Activated T-helper 1 cell treated with Interleukin-2 at 50 U/mL for 16 hours (primary cell): ENCODE results near the gene FERMT3.

Experiments
- DNase-seq: peaks from one replicate; pipeline ENCODE4 v3.0.0-alpha.2; 2020; ENCODE audit warnings: low read depth

The FERMT3 gene

DNA sequence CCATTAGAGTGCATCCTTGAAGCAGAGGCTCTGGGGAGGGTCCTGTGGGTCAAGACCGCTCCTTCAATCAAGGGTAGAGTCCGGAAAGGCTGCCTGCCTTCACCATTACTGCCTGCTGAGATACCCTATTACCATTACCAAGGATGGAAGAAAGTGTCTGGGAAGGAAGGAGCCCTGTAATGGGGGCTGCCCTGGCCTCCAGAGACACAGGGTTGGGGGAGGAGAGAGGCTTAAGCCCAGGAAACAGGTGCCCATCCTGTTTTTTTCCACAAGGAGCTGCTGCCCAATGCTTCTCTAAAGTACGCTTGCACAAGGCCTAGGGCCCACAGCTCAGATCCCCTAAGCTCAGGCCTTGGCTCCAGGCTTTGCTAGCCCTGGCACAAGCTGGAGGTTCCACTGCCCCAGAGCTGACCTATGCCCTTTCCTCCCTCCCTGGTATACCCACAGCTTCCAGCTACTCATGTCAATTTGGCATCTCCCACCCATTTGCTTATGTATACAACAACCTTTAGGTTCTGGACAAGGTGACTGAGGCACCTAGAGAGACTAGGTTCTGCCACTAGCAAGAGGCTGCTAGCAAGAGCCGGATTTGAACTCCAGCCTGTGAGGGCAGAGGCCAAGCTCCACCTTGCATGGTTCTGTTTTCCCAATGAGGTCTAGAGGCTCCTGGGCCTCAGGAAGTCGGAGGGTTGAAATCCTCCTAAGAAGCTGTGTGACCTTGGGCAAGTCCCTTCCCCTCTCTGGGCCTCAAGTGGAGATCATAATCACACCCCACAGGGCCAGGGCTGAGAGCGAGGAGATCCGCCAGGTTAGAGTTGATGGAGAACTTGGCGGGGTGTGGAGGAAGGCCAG lies 43.3 kb downstream of the FERMT3 start:
- no peak for DNase-seq

DNA sequence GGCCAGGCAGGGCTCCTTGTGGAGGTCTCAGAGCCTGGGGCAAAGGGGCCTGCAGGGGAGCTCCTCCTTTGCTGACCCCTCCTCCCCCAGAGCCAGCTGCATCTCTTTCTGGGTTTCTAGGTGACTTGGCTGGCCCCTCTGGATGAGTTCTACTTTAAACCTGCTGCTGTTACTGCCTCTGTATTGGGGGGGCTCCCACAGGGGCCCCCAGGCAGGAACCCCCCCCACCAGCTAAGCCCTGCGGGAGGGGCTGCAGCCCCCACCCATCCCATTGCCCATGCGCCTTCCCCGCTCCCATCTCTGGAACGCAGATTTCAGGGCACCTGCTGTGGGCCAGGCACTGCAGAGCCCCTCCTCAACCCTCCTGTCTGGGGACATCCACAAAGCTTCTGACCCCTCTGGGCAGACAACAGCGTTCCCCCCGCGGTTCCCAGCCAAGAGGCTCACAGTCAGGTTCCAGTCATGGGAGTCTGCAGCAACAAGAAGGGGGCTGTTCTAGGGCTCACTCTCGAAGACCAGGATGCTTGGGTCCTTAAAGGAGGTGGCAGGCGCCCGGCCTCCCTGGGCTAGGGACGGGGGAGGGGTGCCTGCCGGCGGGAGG lies 44.0 kb downstream of the FERMT3 start:
- DNase-seq, result no peak

DNA sequence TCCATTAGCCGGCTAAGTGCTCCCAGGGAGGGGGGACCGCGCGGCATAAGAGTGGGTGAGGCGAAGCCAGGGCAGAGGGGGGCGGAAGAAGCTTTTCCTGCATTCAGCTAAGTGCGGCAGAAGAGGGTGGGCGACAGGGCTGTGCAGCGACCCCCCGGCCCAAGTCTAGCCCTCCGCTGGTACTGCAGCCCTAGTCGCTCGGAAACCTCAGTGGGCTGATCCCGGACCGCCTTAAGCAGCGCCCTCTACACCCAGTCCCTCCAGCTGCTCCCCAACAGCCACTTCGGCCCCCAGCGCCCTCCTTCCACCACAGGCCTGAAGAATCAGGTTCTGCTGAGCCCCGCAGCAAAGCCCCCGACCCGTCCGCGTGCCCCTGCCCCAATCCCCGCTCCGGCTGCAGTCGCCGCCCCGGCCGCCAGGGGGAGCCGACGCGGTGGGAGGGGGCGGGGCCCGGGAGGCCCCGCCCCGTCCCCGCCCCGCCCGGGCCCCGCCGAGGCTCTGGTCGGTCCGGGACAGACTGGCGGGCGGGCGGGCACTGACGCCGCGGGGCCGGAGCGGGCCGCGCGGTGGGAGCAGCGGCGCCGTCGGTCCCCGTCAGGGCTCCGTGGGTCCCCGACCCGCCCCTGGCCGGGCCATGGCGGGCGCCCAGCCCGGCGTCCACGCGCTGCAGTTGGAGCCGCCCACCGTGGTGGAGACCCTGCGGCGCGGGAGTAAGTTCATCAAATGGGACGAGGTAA lies 44.7 kb downstream of the FERMT3 start, which contains the start of gene PLCB3:
PLCB3 (plus strand) TSS at position 515 of the 737 bp plus-strand sequence; CDS start at position 635, 120 bp downstream.
- DNase-seq, result peak; percentile 65

DNA sequence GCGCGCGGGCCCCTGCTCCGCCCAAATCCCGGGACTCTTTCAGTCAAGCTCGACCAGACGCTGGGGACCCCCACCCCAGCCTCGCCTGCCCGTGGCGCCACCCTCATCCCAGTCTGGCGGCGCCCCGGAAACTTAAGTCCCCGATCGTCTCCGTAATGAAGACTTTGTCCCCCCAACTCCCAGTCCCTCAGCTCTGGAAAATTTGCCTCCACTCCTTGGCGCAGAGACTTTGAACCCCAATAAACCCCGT lies 45.2 kb downstream of the FERMT3 start:
- DNase-seq, result no peak

DNA sequence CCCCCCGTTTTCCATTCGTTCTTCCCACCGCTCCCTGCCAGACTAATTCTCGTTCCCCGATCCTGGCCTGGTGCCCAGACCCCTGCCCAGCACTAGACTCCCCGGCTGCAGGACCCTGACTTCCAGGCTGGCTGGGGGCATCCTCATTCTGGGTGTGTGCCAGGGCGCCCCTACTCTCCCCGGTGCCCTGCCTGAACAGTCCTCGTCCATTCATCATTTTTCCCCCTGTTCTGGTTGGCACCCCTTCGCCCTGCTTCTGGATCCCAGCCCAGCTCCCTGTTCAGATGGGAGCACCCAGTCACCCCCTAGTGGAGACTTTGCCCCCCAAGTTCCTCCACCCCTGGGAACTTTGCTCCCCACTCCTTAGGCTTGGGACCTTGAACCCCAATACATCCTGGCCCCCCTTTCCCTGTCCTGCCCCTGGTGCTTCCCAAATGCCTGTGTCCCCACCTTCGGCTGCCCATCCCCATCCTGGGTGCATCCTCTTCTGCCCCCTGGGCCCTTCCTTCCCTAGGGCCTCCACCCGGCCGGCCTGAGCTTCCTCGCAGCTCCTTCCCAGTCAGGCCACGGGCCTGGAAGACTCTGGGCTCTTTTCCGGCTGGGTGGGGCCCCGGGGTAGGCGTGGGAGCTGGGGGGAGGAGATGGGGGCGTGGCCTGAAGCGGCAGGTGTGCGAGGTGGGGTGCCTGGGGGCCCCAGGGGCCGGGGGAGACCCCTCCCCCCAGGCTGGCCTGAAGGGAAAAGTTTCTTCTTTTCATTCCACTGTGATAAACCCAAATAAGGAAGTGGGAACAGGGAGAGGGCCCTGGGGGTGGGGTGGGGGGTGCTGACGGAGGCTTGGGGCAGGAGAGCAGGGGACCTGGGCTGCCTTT lies 45.7 kb downstream of the FERMT3 start:
- no peak for DNase-seq

DNA sequence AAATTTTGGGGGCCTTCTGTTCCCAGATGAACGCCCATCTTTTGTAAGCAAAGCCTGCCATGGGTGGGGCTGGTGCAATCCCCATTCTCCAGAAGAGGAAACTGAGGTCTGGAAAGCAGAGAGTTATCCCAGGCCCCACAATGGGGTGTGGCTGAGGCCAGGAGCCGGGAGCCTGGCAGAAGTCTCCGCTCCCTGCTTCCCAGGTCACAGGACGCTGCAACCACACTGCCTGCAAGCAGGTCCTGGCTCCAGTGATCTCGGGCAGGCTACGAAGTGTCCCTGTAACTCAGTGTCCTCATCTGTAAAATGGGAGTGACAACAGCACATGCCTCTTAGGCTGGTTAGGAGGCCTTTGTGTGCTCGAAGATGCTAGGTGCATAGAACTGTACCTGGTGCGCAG lies 46.5 kb downstream of the FERMT3 start:
- DNase-seq, result no peak

DNA sequence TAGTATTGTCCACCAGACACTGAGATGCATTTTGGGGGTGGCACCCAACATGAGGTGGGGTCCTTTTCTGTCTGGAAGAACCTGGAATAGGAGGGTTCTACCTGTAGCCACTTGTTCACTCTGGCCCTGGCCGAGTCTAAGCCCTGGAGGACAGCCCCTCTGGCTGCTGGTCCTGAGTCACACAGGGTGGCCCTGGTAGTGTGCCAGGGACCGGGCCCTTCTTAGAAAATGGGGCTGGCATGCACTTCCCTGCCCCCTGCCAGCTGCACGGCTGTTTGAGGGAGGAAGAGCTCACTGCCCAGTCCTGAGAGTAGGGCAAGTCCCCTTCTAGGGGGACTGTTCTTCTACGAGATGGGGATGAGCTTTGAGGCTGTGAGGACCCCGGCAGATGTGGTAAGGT lies 47.0 kb downstream of the FERMT3 start:
- no peak for DNase-seq

DNA sequence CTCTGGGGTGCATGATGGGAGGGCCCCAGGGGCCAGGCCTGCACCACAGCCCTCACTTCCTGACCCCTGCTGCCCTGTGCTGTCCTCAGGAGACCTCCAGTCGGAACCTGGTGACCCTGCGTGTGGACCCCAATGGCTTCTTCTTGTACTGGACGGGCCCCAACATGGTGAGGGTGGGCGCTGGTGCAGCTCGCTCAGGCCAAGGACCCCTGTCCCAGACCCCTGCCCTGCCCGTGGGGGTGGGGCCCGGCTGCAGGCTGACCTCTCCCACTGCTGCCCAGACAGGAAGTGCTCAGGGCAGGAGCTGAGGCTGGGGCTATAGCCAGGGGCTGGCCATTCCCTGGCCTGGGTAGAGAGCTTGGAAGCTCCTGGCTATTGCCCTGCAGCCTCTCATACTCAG lies 47.8 kb downstream of the FERMT3 start:
- no peak for DNase-seq

DNA sequence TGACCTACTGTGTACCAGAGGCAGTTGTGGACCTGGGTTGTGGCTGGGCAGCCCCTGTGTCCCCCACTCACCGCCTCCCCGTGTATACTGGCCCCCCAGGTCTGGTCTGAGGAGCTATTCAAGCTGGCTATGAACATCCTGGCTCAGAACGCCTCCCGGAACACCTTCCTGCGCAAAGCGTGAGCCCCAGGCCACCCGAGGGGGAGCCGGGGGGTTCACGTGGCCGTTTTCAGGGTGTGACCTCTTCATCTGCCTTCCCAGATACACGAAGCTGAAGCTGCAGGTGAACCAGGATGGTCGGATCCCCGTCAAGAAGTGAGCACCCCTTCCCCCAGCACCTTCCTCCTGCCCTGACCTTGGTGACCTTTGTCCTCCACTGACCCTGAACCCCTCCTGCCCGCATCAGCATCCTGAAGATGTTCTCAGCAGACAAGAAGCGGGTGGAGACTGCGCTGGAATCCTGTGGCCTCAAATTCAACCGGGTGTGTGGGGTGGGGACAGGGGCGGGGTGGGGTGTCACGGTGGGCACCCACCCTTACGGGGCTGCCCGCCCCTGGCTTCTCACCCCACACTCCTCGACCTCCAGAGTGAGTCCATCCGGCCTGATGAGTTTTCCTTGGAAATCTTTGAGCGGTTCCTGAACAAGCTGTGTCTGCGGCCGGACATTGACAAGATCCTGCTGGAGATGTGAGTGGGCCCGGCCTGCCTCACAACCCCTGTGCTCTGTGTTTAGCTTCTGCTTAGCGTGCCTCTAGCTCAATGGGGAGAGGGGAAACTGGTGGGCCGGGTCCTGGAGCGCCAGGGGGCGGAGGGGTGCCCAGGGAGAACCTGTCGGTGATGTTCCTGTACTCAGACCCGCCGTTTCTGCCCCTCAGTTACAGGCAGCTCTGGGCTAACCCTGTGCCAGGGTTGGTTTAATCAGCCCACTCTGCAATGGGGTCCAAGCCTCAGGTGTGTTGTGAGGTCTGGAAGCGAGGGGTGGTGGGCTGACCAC lies 48.9 kb downstream of the FERMT3 start:
- DNase-seq, result no peak

DNA sequence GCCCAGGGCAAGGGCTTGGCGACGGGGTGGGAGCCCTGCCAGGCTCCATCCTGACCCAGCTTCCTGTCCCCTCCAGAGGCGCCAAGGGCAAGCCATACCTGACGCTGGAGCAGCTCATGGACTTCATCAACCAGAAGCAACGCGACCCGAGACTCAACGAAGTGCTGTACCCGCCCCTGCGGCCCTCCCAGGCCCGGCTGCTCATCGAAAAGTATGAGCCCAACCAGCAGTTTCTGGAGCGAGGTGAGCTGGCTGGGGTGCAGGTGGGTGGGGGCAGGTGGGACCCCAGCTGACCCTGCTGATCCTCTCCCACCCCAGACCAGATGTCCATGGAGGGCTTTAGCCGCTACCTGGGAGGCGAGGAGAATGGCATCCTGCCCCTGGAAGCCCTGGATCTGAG lies 49.8 kb downstream of the FERMT3 start:
- DNase-seq, result no peak

DNA sequence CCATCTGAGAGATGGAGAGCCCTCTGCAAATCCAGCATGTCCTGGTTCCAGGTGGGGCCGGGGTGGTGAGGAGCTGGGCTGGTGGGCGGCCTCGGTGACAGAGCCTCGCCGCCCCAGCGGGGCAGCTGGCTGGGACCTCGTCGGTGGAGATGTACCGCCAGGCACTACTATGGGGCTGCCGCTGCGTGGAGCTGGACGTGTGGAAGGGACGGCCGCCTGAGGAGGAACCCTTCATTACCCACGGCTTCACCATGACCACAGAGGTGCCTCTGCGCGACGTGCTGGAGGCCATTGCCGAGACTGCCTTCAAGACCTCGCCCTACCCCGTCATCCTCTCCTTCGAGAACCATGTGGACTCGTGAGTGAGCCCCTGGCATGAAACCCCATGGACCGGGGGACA lies 51.8 kb downstream of the FERMT3 start:
- no peak for DNase-seq

DNA sequence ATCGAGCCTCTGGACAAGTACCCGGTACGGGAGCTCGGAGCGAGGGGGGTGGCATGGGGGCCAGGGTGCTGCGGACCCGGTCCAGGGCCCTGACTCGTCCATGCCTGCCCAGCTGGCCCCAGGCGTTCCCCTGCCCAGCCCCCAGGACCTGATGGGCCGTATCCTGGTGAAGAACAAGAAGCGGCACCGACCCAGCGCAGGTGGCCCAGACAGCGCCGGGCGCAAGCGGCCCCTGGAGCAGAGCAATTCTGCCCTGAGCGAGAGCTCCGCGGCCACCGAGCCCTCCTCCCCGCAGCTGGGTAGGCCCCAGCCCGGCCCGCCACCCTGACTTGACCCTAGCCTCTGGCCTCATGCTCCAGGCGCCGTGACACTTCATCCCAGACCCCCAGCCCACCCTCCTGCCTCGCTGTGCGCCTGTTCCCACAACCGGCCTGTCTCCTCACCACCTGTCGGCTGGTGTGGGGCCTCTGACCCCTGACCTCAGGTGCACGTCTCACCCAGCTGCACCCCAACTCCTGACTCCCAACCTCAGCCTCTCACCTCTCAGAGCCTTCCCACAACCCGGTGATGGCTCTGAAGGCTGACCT lies 52.5 kb downstream of the FERMT3 start:
- DNase-seq, result no peak

DNA sequence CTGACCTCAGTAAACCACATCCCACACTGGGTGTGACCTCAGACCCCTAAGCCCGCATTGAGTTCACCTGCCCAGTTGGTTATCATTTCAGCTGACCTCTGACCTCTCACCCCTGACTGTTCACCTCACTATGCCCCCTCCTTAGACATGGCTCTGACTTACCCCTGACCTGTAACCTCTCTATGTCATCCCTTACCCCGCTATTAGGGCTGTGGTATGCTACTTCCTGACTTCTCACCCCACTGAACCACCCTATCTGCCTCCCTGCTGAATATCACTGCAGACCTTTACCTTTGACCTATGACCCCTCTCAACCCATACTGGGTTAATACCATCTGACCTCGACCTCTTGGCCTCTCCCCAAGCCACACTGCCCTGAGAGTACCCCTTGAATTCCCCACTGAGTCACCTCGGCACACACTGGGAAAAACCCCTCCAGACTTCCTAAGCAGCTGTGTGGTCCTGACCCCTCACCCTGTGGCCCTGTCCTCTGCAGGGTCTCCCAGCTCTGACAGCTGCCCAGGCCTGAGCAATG lies 53.1 kb downstream of the FERMT3 start:
- no peak for DNase-seq

DNA sequence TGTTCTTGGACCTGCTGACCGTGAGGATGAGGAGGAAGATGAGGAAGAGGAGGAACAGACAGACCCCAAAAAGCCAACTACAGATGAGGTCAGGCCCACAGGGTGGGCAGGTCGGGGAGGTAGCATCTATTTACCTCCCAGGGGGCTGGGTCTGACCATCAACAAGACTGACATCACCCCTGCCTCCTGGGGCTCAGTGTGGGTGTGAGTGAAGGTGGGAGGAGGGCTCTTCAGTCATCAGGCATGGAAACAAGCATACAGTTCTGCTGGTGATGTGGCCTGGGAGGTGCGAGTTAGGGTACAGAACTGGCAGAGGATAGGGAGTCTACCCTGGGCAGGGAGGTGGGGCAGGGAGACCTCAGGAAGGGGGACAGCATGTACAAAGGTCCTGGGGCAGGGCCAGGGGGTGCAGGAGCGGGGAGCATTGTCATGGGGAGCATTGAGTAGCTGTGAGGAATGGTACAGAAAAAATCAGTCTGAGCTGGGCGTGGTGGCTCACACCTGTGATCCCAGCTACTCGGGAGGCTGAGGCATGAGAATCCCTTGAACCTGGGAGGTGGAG lies 53.7 kb downstream of the FERMT3 start:
- no peak for DNase-seq

DNA sequence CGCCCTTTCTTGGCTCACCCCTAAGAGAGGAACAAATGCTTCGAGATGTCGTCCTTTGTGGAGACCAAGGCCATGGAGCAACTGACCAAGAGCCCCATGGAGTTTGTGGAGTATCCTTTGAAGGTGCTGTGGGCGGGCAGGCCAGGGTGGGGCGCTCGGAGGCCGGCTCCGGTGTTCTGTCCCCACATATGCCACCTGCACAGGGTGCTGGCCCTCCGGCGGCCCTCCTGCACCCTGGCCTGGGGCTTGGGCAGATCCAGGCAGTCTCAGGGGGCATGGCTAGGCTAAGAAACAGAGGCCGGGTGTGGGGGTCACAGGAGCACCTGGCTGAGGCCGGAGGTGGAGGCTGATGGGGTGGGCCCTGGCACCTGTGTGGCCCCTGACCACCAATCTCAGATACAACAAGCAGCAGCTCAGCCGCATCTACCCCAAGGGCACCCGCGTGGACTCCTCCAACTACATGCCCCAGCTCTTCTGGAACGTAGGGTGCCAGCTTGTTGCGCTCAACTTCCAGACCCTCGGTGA lies 55.1 kb downstream of the FERMT3 start:
- no peak for DNase-seq

DNA sequence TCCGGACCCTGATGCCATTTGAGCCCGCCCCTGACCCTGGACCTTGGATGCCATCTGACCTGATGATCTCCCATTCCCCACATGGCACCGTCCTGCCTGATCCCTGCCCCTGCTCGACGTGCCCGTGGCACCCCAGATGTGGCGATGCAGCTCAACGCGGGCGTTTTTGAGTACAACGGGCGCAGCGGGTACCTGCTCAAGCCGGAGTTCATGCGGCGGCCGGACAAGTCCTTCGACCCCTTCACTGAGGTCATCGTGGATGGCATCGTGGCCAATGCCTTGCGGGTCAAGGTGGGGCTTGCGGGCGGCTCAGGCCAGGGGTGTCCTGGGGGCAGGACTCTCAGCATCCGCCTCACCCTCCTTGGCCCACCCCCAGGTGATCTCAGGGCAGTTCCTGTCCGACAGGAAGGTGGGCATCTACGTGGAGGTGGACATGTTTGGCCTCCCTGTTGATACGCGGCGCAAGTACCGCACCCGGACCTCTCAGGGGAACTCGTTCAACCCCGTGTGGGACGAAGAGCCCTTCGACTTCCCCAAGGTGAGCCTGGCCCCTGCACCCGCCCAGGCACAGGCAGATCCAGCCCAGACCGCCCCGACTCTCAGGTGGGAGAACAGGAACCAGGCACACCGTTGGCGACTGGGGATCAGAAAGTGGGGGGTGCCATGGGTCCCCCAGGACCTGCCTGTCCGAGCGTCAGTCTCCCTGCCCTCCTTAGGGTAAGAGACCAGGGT lies 55.9 kb downstream of the FERMT3 start:
- no peak for DNase-seq

DNA sequence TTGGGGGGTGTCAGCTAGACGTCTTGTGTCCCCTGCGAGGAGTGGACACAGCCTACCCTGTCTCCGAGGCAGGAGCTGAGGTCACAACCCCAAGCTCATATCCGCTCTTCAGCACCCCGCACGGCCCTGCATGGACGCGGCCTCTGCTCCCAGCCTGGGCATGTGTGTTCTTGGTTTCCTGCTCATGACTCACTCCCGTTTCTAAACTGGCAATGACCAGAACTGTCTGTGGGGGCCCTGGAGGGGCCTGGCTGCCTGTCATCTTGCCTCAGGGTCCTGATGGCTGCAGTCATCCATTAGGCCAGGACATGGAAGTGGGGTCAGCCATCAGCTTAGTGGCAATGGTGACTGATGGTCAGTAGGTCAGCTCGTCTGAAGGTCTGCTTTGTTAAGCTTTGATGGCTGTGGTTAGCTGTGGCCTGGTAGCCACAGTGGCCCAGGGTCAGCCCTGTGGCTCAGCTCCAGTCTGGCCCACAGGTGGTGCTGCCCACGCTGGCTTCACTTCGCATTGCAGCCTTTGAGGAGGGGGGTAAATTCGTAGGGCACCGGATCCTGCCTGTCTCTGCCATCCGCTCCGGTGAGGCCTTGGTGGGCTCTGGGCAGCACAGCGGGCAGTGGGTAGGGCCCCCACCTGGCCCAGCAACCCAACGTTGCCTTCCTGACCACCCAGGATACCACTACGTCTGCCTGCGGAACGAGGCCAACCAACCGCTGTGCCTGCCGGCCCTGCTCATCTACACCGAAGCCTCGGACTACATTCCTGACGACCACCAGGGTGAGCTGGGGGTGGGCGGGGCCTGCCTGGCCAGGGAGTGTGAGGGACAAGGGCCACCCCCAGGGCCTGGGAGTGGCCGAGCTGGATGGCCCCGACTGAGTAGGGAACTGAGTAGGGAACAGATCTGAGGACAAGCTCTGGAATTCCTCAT lies 56.8 kb downstream of the FERMT3 start:
- no peak for DNase-seq

DNA sequence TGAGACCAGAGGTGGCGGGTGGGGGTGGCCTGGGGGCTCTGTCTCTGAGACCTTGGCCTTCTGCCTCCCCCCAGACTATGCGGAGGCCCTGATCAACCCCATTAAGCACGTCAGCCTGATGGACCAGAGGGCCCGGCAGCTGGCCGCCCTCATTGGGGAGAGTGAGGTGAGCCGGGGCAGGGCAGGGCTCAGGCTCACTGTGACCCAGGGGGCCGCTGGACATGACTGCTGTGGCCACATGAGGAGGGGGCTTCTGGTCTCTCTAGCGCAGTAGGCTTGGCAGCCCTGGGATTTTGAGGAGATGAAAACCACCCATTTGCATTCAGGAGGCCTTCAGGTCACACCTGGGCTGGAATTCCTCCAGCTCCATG lies 57.4 kb downstream of the FERMT3 start:
- no peak for DNase-seq
